Esophagus squamous epithelium (tissue), 4 donors: ENCODE data around the gene DOCK2.
"Not testable (repeated sequence)": the region's sequence is repeated elsewhere in the genome, so short reads cannot be mapped to it uniquely, and the experiment has no call there.

Experiments used
- POLR2A ChIP-seq, 4 donors: fragments of 450-650 bp; IDR thresholded peaks; one replicate each; pipeline ENCODE4 v1.6.1; 2017; ENCODE audit warnings: antibody characterized with exemption in 4 of 4, mild to moderate bottlenecking in 4 of 4, moderate library complexity in 3 of 4
- TF ChIP-seq, protein P1 (sequence below), 6 experiments: fragments of 450-650 bp in 4 of 6; fragments of 200-600 bp in 2 of 6; sonication (generic) in 2 of 6; IDR thresholded peaks; one replicate each; pipeline ENCODE4 v1.5.1; 2016 to 2019; ENCODE audit warnings: antibody characterized with exemption in 6 of 6, mild to moderate bottlenecking in 4 of 6, moderate library complexity in 4 of 6

DNA sequence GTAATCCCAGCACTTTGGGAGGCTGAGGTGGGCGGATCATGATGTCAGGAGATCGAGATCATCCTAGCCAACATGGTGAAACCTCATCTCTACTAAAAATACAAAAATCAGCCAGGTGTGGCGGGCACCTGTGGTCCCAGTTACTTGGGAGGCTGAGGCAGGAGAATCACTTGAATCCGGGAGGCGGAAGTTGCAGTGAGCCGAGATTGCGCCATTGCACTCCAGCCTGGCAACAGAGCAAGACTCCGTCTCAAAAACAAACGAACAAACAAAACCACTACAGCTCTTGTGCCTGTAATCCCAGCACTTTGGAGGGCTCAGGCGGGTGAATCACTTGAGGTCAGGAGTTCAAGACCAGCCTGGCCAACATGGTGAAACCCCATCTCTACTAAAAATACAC, 457.3 kb downstream of the DOCK2 start:
- not testable (repeated sequence) for TF ChIP-seq POLR2A (IDR thresholded peaks at IDR 0.05)
- TF ChIP-seq, protein P1, sequence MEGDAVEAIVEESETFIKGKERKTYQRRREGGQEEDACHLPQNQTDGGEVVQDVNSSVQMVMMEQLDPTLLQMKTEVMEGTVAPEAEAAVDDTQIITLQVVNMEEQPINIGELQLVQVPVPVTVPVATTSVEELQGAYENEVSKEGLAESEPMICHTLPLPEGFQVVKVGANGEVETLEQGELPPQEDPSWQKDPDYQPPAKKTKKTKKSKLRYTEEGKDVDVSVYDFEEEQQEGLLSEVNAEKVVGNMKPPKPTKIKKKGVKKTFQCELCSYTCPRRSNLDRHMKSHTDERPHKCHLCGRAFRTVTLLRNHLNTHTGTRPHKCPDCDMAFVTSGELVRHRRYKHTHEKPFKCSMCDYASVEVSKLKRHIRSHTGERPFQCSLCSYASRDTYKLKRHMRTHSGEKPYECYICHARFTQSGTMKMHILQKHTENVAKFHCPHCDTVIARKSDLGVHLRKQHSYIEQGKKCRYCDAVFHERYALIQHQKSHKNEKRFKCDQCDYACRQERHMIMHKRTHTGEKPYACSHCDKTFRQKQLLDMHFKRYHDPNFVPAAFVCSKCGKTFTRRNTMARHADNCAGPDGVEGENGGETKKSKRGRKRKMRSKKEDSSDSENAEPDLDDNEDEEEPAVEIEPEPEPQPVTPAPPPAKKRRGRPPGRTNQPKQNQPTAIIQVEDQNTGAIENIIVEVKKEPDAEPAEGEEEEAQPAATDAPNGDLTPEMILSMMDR (IDR thresholded peaks at IDR 0.05) = not testable (repeated sequence)
